Measurements from ENCODE around the gene ABHD2.

- TF ChIP-seq CTCF (IDR thresholded peaks at IDR 0.05 in 2 of 3, conservative IDR thresholded peaks at IDR 0.05 in 1 of 3; ENCODE audit: insufficient read depth in 2 of 3, low read depth in 1 of 3, low read length in 3 of 3): no peak
- no peak for TF ChIP-seq ZNF280B (CRISPR knock-in tag; IDR thresholded peaks at IDR 0.05)
- TF ChIP-seq ZBTB34 (CRISPR knock-in tag; IDR thresholded peaks at IDR 0.05): no peak
- no peak for TF ChIP-seq ARID2 (IDR thresholded peaks at IDR 0.05)
These were observed 69.8 kb downstream of the ABHD2 start for GRCh38 chr15:89157918-89158564.
